A549 (cell line): ENCODE measurements around the gene P2RX6. TPM values are rescaled to one million over a fixed set of nuclear protein-coding genes. Genes with fewer than 3 reads are reported as not detected.

Source experiments
- ATAC-seq, 2 experiments: fragments of 200-7000 bp in 1 of 2; fragments of >200 bp in 1 of 2; cut with Nextera tagmentation in 1 of 2; cut with Tn5 transposase in 1 of 2; 3 replicates each; pipeline versions ENCODE4 v1.8.0 to v1.9.1; 2018 to 2020; ENCODE audit warnings: mild to moderate bottlenecking in 1 of 2, moderate library complexity in 1 of 2
- CTCF ChIA-PET: fragments of 300-600 bp; sonication (Branson Sonifier 250); formaldehyde crosslinking; extraction: SDS; loops from one replicate; lab custom pipeline; 2021; ENCODE audit warnings: antibody characterized with exemption, inconsistent platforms; lab: Yijun Ruan, JAX
- POLR2A ChIA-PET: fragments of 350-600 bp; formaldehyde crosslinking; extraction: SDS; loops from one replicate; lab custom pipeline; 2021; ENCODE audit warnings: antibody characterized with exemption, inconsistent platforms; lab: Yijun Ruan, JAX
- DNase-seq, 2 experiments: peaks; one replicate each; pipeline versions ENCODE4 v3.0.0 to v3.0.0-alpha.2; 2011 to 2016; ENCODE audit warnings: low read depth in 1 of 2, low spot score in 1 of 2
- FAIRE-seq: peaks from 2 replicates; lab custom pipeline; 2011; peaks lifted over from hg19 to GRCh38; lab: Jason Lieb, UNC
- H3K27ac ChIP-seq, 2 experiments: fragments of >200 bp; sonication (Bioruptor Twin); formaldehyde crosslinking; 3 replicates each; pipeline ENCODE4 v1.5.1; 2016 to 2017
- H3K4me1 ChIP-seq: fragments of >200 bp; sonication (Bioruptor Twin); formaldehyde crosslinking; 3 replicates; pipeline ENCODE4 v1.6.1; 2016
- H3K4me2 ChIP-seq: fragments of >200 bp; sonication (Bioruptor Twin); formaldehyde crosslinking; 3 replicates; pipeline ENCODE4 v1.6.1; 2016
- H3K4me3 ChIP-seq: fragments of >200 bp; sonication (Bioruptor Twin); formaldehyde crosslinking; 3 replicates; pipeline ENCODE4 v1.5.1; 2016
- H3K9me3 ChIP-seq: fragments of >200 bp; sonication (Bioruptor Twin); formaldehyde crosslinking; 3 replicates; pipeline ENCODE4 v1.6.1; 2016
- CBX8 ChIP-seq: fragments of 200-600 bp; sonication (generic); IDR thresholded peaks from 2 replicates; pipeline ENCODE4 v1.6.1; 2016
- CHD4 ChIP-seq: fragments of 200-600 bp; sonication (generic); IDR thresholded peaks from 2 replicates; pipeline ENCODE4 v1.6.1; 2016; ENCODE audit warnings: antibody characterized with exemption, mild to moderate bottlenecking, borderline replicate concordance
- E2F6 ChIP-seq: IDR thresholded peaks from 2 replicates; pipeline ENCODE4 v1.6.1; 2012; ENCODE audit warnings: low read depth, borderline replicate concordance
- EHF ChIP-seq: fragments of 250-450 bp; sonication (Bioruptor Pico); IDR thresholded peaks from 2 replicates; pipeline ENCODE4 v1.5.0; 2020; ENCODE audit warnings: mild to moderate bottlenecking
- HEYL ChIP-seq: fragments of 250-450 bp; sonication (Bioruptor Pico); IDR thresholded peaks from 2 replicates; pipeline ENCODE4 v1.8.0; 2021; ENCODE audit warnings: mild to moderate bottlenecking, moderate library complexity
- HMGXB4 ChIP-seq: fragments of 250-450 bp; sonication (Bioruptor Pico); IDR thresholded peaks from 2 replicates; pipeline ENCODE4 v1.5.0; 2021; ENCODE audit warnings: mild to moderate bottlenecking, moderate library complexity, borderline replicate concordance
- HOXB5 ChIP-seq: fragments of 250-450 bp; sonication (Bioruptor Pico); IDR thresholded peaks from 2 replicates; pipeline ENCODE4 v1.5.0; 2020; ENCODE audit warnings: mild to moderate bottlenecking, moderate library complexity
- JUN ChIP-seq, 2 experiments: fragments of >200 bp; sonication (Bioruptor Twin); formaldehyde crosslinking; IDR thresholded peaks; 2 replicates in 1 of 2; 3 replicates in 1 of 2; pipeline ENCODE4 v1.6.1; 2016 to 2017
- KDM1A ChIP-seq: fragments of 200-600 bp; sonication (generic); IDR thresholded peaks from 2 replicates; pipeline ENCODE4 v1.6.1; 2016; ENCODE audit warnings: low read depth, mild to moderate bottlenecking
- NPAS2 ChIP-seq: fragments of 250-450 bp; sonication (Bioruptor Pico); IDR thresholded peaks from 2 replicates; pipeline ENCODE4 v1.8.0; 2022; ENCODE audit warnings: mild to moderate bottlenecking, moderate library complexity, borderline replicate concordance
- PHF8 ChIP-seq: fragments of 200-600 bp; sonication (generic); IDR thresholded peaks from 2 replicates; pipeline ENCODE4 v1.6.1; 2016; ENCODE audit warnings: low read depth, mild to moderate bottlenecking, antibody characterized with exemption, moderate library complexity, borderline replicate concordance
- POLR2A ChIP-seq: IDR thresholded peaks from 2 replicates; pipeline ENCODE4 v1.6.1; 2012; ENCODE audit warnings: mild to moderate bottlenecking, low read length
- RCOR1 ChIP-seq: fragments of 150-350 bp; IDR thresholded peaks from 2 replicates; pipeline ENCODE4 v1.6.1; 2014; ENCODE audit warnings: antibody characterized with exemption, low read length, low read depth
- RFX5 ChIP-seq: fragments of 450-650 bp; IDR thresholded peaks from 2 replicates; pipeline ENCODE4 v1.7.1; 2014; ENCODE audit warnings: antibody characterized with exemption, mild to moderate bottlenecking, moderate library complexity
- TP53 ChIP-seq: fragments of 250-450 bp; sonication (Bioruptor Pico); IDR thresholded peaks from 2 replicates; pipeline ENCODE4 v1.5.0; 2021; ENCODE audit warnings: mild to moderate bottlenecking, moderate library complexity
- ZSCAN20 ChIP-seq: fragments of 250-450 bp; sonication (Bioruptor Pico); IDR thresholded peaks from 2 replicates; pipeline ENCODE4 v1.8.0; 2022; ENCODE audit warnings: mild to moderate bottlenecking, moderate library complexity
- WGBS: methylation state at CpG from one replicate; pipeline ENCODE4 v1.1.6; 2017; ENCODE audit errors: missing lambda C conversion rate; 5-methylcytosine and 5-hydroxymethylcytosine counted together
- polyA plus RNA-seq, 4 experiments: library from polyadenylated mRNA; depleted of rRNA in 3 of 4; stranded (reverse); fragments of >200 nt; fragmentation: RNase III in 1 of 4; extraction: RNeasy Plus Mini Kit Qiagen cat#74134 plus additional on column Dnase treatment in 1 of 4; gene quantifications; 2 replicates in 3 of 4; 3 replicates in 1 of 4; pipeline ENCODE4 v1.2.3, GENCODE V29; 2011 to 2017
- TF ChIP-seq, protein P1 (sequence below): fragments of >200 bp; sonication (Bioruptor Twin); formaldehyde crosslinking; IDR thresholded peaks from 3 replicates; pipeline ENCODE4 v1.5.1; 2016
- TF ChIP-seq, protein P2 (sequence below): fragments of 250-450 bp; sonication (Bioruptor Pico); IDR thresholded peaks from 2 replicates; pipeline ENCODE4 v1.5.0; 2020; ENCODE audit warnings: low read depth, mild to moderate bottlenecking, moderate library complexity
- TF ChIP-seq, protein P3 (sequence below): fragments of 200-600 bp; sonication (generic); IDR thresholded peaks from 2 replicates; pipeline ENCODE4 v1.6.1; 2016; ENCODE audit warnings: antibody characterized with exemption, mild to moderate bottlenecking, moderate library complexity

Gene P2RX6
- polyA plus RNA-seq, 2 of the 4 experiments (the other 2 are of a cell fraction): 0.67 to 0.92 TPM

DNA sequence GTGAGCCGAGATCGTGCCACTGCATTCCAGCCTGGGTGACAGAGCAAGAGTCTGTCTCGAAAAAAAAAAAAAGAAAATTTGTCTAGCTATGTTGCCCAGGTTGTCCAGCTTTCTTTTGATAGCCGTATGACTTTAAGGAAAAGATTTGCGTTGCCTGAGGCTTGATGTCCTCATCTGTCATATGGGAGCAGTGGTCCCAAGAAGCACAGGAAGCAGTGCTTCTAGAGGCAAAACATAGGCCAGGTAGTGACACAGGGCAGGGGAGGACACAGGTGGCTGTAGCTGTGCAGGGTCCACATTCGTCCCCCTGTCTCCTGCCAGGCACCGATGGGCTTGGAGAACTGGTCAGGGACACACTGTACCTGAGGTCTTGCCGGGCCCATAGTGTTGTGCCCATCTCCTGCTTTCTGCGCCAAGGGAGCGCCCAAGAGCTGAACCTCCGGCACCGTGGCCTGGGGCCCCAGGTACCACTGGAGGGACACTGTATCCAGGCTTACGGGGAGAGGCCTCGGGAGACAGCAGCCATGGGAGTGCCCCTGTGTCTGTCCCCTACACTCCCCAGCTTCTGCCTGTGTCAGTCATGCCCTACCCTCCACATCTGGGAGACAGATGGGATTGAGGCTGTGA is 32.2 kb downstream of the P2RX6 start:
- FAIRE-seq: no peak
- no peak overlapping the region for H3K4me3 ChIP-seq
- WGBS: 84% methylated on average over 7 of the region's 14 CpGs

More for the DNA sequence above, 32.2 kb downstream of the P2RX6 start:
- Histone ChIP-seq H3K9me3 (no peaks in the 10 kb centered on the region), H3K4me2 (no peak overlapping the region), H3K4me1 (peaks cover 12% of the 10 kb centered on the region), H3K27ac (no peak overlapping the region)
- no peak for DNase-seq
- TF ChIP-seq E2F6: no peak
- TF ChIP-seq HEYL (CRISPR knock-in tag): no peak
- TF ChIP-seq CBX8: no peak
- TF ChIP-seq, protein P1, sequence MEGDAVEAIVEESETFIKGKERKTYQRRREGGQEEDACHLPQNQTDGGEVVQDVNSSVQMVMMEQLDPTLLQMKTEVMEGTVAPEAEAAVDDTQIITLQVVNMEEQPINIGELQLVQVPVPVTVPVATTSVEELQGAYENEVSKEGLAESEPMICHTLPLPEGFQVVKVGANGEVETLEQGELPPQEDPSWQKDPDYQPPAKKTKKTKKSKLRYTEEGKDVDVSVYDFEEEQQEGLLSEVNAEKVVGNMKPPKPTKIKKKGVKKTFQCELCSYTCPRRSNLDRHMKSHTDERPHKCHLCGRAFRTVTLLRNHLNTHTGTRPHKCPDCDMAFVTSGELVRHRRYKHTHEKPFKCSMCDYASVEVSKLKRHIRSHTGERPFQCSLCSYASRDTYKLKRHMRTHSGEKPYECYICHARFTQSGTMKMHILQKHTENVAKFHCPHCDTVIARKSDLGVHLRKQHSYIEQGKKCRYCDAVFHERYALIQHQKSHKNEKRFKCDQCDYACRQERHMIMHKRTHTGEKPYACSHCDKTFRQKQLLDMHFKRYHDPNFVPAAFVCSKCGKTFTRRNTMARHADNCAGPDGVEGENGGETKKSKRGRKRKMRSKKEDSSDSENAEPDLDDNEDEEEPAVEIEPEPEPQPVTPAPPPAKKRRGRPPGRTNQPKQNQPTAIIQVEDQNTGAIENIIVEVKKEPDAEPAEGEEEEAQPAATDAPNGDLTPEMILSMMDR: no peak
- TF ChIP-seq NPAS2 (CRISPR knock-in tag): no peak
- TF ChIP-seq, protein P2, sequence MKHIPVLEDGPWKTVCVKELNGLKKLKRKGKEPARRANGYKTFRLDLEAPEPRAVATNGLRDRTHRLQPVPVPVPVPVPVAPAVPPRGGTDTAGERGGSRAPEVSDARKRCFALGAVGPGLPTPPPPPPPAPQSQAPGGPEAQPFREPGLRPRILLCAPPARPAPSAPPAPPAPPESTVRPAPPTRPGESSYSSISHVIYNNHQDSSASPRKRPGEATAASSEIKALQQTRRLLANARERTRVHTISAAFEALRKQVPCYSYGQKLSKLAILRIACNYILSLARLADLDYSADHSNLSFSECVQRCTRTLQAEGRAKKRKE (CRISPR knock-in tag): no peak
- TF ChIP-seq EHF (CRISPR knock-in tag): no peak
- no peak for TF ChIP-seq ZSCAN20 (CRISPR knock-in tag)
- no peak for TF ChIP-seq TP53
- TF ChIP-seq CHD4: no peak
- no peak for TF ChIP-seq POLR2A
- no peak for TF ChIP-seq HOXB5 (CRISPR knock-in tag)
- TF ChIP-seq HMGXB4: no peak
- no peak for TF ChIP-seq KDM1A
- no peak for TF ChIP-seq JUN (IDR thresholded peaks at IDR 0.05)
- TF ChIP-seq RFX5: no peak
- no peak for TF ChIP-seq PHF8
- TF ChIP-seq, protein P3, sequence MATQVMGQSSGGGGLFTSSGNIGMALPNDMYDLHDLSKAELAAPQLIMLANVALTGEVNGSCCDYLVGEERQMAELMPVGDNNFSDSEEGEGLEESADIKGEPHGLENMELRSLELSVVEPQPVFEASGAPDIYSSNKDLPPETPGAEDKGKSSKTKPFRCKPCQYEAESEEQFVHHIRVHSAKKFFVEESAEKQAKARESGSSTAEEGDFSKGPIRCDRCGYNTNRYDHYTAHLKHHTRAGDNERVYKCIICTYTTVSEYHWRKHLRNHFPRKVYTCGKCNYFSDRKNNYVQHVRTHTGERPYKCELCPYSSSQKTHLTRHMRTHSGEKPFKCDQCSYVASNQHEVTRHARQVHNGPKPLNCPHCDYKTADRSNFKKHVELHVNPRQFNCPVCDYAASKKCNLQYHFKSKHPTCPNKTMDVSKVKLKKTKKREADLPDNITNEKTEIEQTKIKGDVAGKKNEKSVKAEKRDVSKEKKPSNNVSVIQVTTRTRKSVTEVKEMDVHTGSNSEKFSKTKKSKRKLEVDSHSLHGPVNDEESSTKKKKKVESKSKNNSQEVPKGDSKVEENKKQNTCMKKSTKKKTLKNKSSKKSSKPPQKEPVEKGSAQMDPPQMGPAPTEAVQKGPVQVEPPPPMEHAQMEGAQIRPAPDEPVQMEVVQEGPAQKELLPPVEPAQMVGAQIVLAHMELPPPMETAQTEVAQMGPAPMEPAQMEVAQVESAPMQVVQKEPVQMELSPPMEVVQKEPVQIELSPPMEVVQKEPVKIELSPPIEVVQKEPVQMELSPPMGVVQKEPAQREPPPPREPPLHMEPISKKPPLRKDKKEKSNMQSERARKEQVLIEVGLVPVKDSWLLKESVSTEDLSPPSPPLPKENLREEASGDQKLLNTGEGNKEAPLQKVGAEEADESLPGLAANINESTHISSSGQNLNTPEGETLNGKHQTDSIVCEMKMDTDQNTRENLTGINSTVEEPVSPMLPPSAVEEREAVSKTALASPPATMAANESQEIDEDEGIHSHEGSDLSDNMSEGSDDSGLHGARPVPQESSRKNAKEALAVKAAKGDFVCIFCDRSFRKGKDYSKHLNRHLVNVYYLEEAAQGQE: no peak
- no peak for TF ChIP-seq RCOR1
- ChIA-PET POLR2A (interaction anchor here (0.7 kb wide), 1 partner anchor 43 kb away, joined by 3 read pairs; no protein-coding TSS in a partner anchor), CTCF (interaction anchor here (1.0 to 1.2 kb wide), 2 partner anchors 9 to 56 kb away, joined by 3 read pairs; no protein-coding TSS in a partner anchor)
- no peak for ATAC-seq
